ENCODE measurements around the gene SORBS2.

DNA sequence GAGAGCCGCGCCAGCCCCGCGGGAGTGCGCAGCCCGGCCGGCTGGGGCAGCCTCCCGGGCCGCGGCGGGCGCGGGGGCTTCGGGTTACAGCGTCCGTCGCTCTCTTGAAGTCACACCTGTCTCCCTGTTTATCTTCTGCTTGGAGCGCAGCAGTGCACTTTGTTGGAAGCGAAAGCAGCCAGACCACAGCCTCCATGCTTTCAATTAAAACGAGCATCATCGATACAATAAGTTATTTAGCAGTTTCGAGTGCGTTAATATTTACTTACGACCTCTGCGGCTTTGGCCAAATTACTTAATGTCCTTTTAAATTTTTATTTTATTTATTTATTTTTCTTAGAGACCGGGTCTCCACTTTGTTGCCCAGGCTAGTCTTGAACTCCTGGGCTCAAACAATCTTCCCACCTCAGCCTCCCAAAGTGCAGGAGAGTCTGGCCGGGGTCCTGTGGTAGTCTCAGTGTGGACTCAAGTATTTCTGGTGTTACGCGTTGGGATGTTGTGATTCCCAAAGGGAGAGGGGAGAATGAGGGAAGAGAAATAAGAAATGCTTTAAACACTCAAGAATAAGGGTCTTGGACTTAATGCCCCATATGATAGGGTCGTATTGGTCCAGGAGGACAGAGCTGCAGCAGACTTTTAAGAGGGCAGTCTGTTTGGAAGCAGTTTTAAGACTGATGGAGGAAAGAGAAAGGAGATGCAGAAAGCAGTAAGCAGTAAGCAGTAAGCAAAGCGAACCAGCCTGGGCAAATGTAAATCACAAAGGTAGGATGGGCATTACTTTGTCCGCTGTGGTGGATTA lies 276.2 kb downstream of the SORBS2 start:
- TF ChIP-seq EP300 (IDR thresholded peaks at IDR 0.05), result no peak
- TF ChIP-seq, protein P1, sequence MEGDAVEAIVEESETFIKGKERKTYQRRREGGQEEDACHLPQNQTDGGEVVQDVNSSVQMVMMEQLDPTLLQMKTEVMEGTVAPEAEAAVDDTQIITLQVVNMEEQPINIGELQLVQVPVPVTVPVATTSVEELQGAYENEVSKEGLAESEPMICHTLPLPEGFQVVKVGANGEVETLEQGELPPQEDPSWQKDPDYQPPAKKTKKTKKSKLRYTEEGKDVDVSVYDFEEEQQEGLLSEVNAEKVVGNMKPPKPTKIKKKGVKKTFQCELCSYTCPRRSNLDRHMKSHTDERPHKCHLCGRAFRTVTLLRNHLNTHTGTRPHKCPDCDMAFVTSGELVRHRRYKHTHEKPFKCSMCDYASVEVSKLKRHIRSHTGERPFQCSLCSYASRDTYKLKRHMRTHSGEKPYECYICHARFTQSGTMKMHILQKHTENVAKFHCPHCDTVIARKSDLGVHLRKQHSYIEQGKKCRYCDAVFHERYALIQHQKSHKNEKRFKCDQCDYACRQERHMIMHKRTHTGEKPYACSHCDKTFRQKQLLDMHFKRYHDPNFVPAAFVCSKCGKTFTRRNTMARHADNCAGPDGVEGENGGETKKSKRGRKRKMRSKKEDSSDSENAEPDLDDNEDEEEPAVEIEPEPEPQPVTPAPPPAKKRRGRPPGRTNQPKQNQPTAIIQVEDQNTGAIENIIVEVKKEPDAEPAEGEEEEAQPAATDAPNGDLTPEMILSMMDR (IDR thresholded peaks at IDR 0.05), result no peak

Data from gastroesophageal sphincter (tissue), 3 donors.